MCF 10A (cell line): ENCODE measurements around the gene APOL1. TPM values are rescaled to one million over a fixed set of nuclear protein-coding genes. Genes with fewer than 3 reads are reported as not detected.
A peak's percentile ranks its signal among the peaks of the same experiment; 100 is the strongest.

ENCODE experiments used
- BruUV-seq: library from RNA; stranded (reverse); fragments of 400-500 nt; replicated peaks from 2 replicates; lab custom pipeline; 2021; lab: Mats Ljungman, UMichigan
- CTCF ChIA-PET: fragments of 300-600 bp; sonication (Branson Sonifier 250); formaldehyde crosslinking; extraction: SDS; loops from one replicate; lab custom pipeline; 2021; ENCODE audit warnings: antibody characterized with exemption, inconsistent platforms; lab: Yijun Ruan, JAX
- POLR2A ChIA-PET: fragments of 300-600, 350-650 bp; sonication (Branson Sonifier 250); formaldehyde crosslinking; extraction: SDS; loops from one replicate; lab custom pipeline; 2020; ENCODE audit warnings: antibody characterized with exemption, inconsistent platforms; lab: Yijun Ruan, JAX
- DNase-seq: peaks from one replicate; pipeline ENCODE4 v3.0.0-alpha.2; 2018; ENCODE audit not compliant: unreplicated experiment
- H3K27ac Mint-ChIP-seq: one replicate; pipeline ENCODE4 v1.8.0; 2022; ENCODE audit warnings: mild to moderate bottlenecking, low read depth, mixed read lengths; ENCODE audit not compliant: unreplicated experiment
- H3K27me3 Mint-ChIP-seq: one replicate; pipeline ENCODE4 v1.8.0; 2022; ENCODE audit warnings: mixed read lengths; ENCODE audit not compliant: insufficient read depth, unreplicated experiment
- H3K36me3 Mint-ChIP-seq: one replicate; pipeline ENCODE4 v1.8.0; 2022; ENCODE audit warnings: mild to moderate bottlenecking, moderate library complexity, mixed read lengths; ENCODE audit not compliant: insufficient read depth, unreplicated experiment
- H3K4me1 Mint-ChIP-seq: one replicate; pipeline ENCODE4 v1.8.0; 2022; ENCODE audit warnings: mixed read lengths; ENCODE audit not compliant: insufficient read depth, unreplicated experiment
- H3K4me3 Mint-ChIP-seq: one replicate; pipeline ENCODE4 v1.8.0; 2022; ENCODE audit warnings: mild to moderate bottlenecking, moderate library complexity, mixed read lengths; ENCODE audit not compliant: unreplicated experiment
- H3K9me3 Mint-ChIP-seq: one replicate; pipeline ENCODE4 v1.8.0; 2022; ENCODE audit warnings: mixed read lengths; ENCODE audit not compliant: unreplicated experiment
- CTCF ChIP-seq: fragments of 200-600 bp; IDR thresholded peaks from one replicate; pipeline ENCODE4 v1.8.0; 2022; ENCODE audit warnings: antibody characterized with exemption, mild to moderate bottlenecking; ENCODE audit not compliant: unreplicated experiment
- intact Hi-C: fragments of 100-400 bp; cut with micrococcal nuclease; formaldehyde crosslinking; loops from 2 replicates; pipeline ENCODE4 v1.14.1; 2022
- total RNA-seq: library from RNA; stranded (reverse); gene quantifications from 2 replicates; pipeline ENCODE4 v1.2.3, GENCODE V29; 2022

APOL1 gene
- total RNA-seq, 1 experiment from 2014 or later: 0.14 TPM

GRCh38 chr22:36301851-36302250, 48.9 kb downstream of the APOL1 start:
- CTCF ChIA-PET: interaction anchor here (0.6 to 11.4 kb wide), 35 partner anchors 9 to 310 kb away, joined by 3 to 180 read pairs (median 4); partner anchors contain the start of gene FOXRED2
- POLR2A ChIA-PET: interaction anchor here (1.1 to 2.9 kb wide), 7 partner anchors 9 to 179 kb away, joined by 3 to 14 read pairs (median 4); partner anchors contain the start of gene MYH9
- BruUV-seq: no TSS peak
- intact Hi-C loops: loop anchor here (1.0 kb wide), 2 partner anchors 84 to 168 kb away; no protein-coding TSS in a partner anchor
- no peak overlapping the region for H3K4me3 Mint-ChIP-seq
- DNase-seq: no peak
- no peaks in the 10 kb centered on the region for H3K27me3 Mint-ChIP-seq
- no peak overlapping the region for H3K27ac Mint-ChIP-seq
- H3K9me3 Mint-ChIP-seq: no peaks in the 10 kb centered on the region
- peaks cover 7% of the 10 kb centered on the region for H3K4me1 Mint-ChIP-seq
- TF ChIP-seq CTCF: no peak
- peaks cover 96% of the 10 kb centered on the region for H3K36me3 Mint-ChIP-seq

GRCh38 chr22:36302439-36303114, 49.6 kb downstream of the APOL1 start:
- ChIA-PET POLR2A (interaction anchor here (1.1 to 2.9 kb wide), 7 partner anchors 9 to 178 kb away, joined by 3 to 14 read pairs (median 4); no protein-coding TSS in a partner anchor), CTCF (interaction anchor here (0.6 to 11.4 kb wide), 25 partner anchors 10 to 461 kb away, joined by 3 to 180 read pairs (median 4); no protein-coding TSS in a partner anchor)
- H3K4me1 Mint-ChIP-seq: peaks cover 7% of the 10 kb centered on the region
- H3K36me3 Mint-ChIP-seq: peaks cover 96% of the 10 kb centered on the region
- DNase-seq: no peak
- no TSS peak for BruUV-seq
- no peak for TF ChIP-seq CTCF
- intact Hi-C loops: no loop called here
- no peaks in the 10 kb centered on the region for H3K27me3 Mint-ChIP-seq
- no peak overlapping the region for H3K4me3 Mint-ChIP-seq
- H3K9me3 Mint-ChIP-seq: no peaks in the 10 kb centered on the region
- no peak overlapping the region for H3K27ac Mint-ChIP-seq

- Mint-ChIP-seq H3K4me3 (no peak overlapping the region), H3K27ac (no peak overlapping the region), H3K36me3 (peaks cover 96% of the 10 kb centered on the region), H3K9me3 (no peaks in the 10 kb centered on the region), H3K27me3 (no peaks in the 10 kb centered on the region), H3K4me1 (peaks cover 7% of the 10 kb centered on the region)
- no peak for TF ChIP-seq CTCF
- ChIA-PET POLR2A (interaction anchor here (1.2 to 2.9 kb wide), 2 partner anchors 8 to 167 kb away, joined by 3 to 7 read pairs; no protein-coding TSS in a partner anchor), CTCF (interaction anchor here (0.6 to 11.4 kb wide), 10 partner anchors 10 to 460 kb away, joined by 3 to 180 read pairs (median 7); no protein-coding TSS in a partner anchor)
- intact Hi-C loops: no loop called here
- no TSS peak for BruUV-seq
- DNase-seq: no peak
Measured at GRCh38 chr22:36303115-36303467, 50.2 kb downstream of the APOL1 start.

GRCh38 chr22:36303874-36304273, 50.9 kb downstream of the APOL1 start:
- Mint-ChIP-seq H3K4me1 (peaks cover 7% of the 10 kb centered on the region), H3K36me3 (peaks cover 100% of the 10 kb centered on the region), H3K27ac (no peak overlapping the region), H3K4me3 (no peak overlapping the region), H3K9me3 (no peaks in the 10 kb centered on the region), H3K27me3 (no peaks in the 10 kb centered on the region)
- DNase-seq: peak; percentile 28
- no TSS peak for BruUV-seq
- intact Hi-C loops: no loop called here
- ChIA-PET POLR2A (interaction anchor here (0.5 to 1.2 kb wide), 2 partner anchors 37 to 166 kb away, joined by 3 read pairs; no protein-coding TSS in a partner anchor), CTCF (interaction anchor here (0.7 to 11.4 kb wide), 4 partner anchors 17 to 165 kb away, joined by 3 to 180 read pairs (median 6); no protein-coding TSS in a partner anchor)
- TF ChIP-seq CTCF: no peak
